ENCODE measurements around the gene SUGCT.
"Not testable (repeated sequence)": the region's sequence is repeated elsewhere in the genome, so short reads cannot be mapped to it uniquely, and the experiment has no call there.

The SUGCT gene

GRCh38 chr7:40595129-40595528, 460.3 kb downstream of the SUGCT start:
- DNase-seq, result no peak

- DNase-seq, result no peak
Observed at GRCh38 chr7:40595832-40596231, 461.0 kb downstream of the SUGCT start.

GRCh38 chr7:40597517-40597916, 462.7 kb downstream of the SUGCT start:
- DNase-seq, result no peak

- no peak for DNase-seq
Observed at GRCh38 chr7:40598915-40599314, 464.1 kb downstream of the SUGCT start.

GRCh38 chr7:40599836-40600235, 465.0 kb downstream of the SUGCT start:
- no peak for DNase-seq

GRCh38 chr7:40602351-40602750, 467.5 kb downstream of the SUGCT start:
- not testable (repeated sequence) for DNase-seq

GRCh38 chr7:40604601-40605438, 470.0 kb downstream of the SUGCT start:
- no peak for DNase-seq

GRCh38 chr7:40608321-40609075, 473.7 kb downstream of the SUGCT start:
- DNase-seq, result no peak

GRCh38 chr7:40610461-40610860, 475.7 kb downstream of the SUGCT start:
- no peak for DNase-seq

GRCh38 chr7:40611095-40611871, 476.5 kb downstream of the SUGCT start:
- no peak for DNase-seq

GRCh38 chr7:40612298-40612697, 477.5 kb downstream of the SUGCT start:
- DNase-seq, result no peak

- DNase-seq, result no peak
Observed at GRCh38 chr7:40619647-40620046, 484.8 kb downstream of the SUGCT start.

- DNase-seq, result no peak
Observed at GRCh38 chr7:40621592-40621998, 486.8 kb downstream of the SUGCT start.

GRCh38 chr7:40622941-40623501, 488.2 kb downstream of the SUGCT start:
- DNase-seq, result no peak

- no peak for DNase-seq
Observed at GRCh38 chr7:40623863-40624262, 489.1 kb downstream of the SUGCT start.

GRCh38 chr7:40627361-40627760, 492.6 kb downstream of the SUGCT start:
- not testable (repeated sequence) for DNase-seq

GRCh38 chr7:40629891-40630290, 495.1 kb downstream of the SUGCT start:
- no peak for DNase-seq

- no peak for DNase-seq
Observed at GRCh38 chr7:40634118-40634517, 499.3 kb downstream of the SUGCT start.

GRCh38 chr7:40638545-40639320, 503.9 kb downstream of the SUGCT start:
- no peak for DNase-seq

- DNase-seq, result no peak
Observed at GRCh38 chr7:40640566-40640965, 505.8 kb downstream of the SUGCT start.

- no peak for DNase-seq
Observed at GRCh38 chr7:40641701-40642100, 506.9 kb downstream of the SUGCT start.

- DNase-seq, result no peak
Observed at GRCh38 chr7:40643664-40644063, 508.9 kb downstream of the SUGCT start.
